ENCODE data around the gene ASPA.

Gene ASPA

DNA sequence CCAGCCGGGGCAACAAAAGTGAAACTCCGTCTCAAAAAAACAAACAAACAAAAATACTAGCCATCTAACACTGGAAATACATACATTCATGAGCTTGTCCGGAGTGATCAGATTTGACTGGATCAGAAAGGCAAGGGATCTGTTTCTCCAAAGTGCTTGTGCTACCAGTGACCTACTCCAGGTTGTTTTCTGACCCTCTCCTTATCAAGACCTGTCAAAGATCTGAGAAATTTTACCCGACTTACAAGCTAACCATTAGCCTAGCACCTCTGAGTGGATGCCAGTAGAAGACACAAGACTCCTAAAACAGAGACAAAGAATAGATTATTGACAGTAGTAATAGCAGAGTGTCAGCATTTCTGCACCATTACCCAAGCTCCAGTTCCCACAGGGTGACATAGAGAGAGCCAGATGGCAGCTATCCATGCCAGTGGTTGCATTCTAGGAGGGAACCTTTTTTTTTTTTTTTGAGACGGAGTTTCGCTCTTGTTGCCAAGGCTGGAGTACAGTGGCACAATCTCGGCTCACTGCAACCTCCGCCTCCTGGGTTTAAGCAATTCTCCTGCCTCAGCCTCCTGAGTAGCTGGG is 9.8 kb downstream of the ASPA start:
- in situ Hi-C loops (cut with HindIII; ENCODE audit: low sequenced_read_pairs): no loop called here
- TF ChIP-seq CTCF (IDR thresholded peaks at IDR 0.05; ENCODE audit: low read depth, low read length): no peak
- H3K4me3 ChIP-seq (ENCODE audit: low read depth, low read length): no peak overlapping the region
- no peak for DNase-seq (ENCODE audit: low read depth, low spot score)

- no peak overlapping the region for H3K4me3 ChIP-seq (ENCODE audit: low read depth, low read length)
- DNase-seq (ENCODE audit: low read depth, low spot score): no peak
- in situ Hi-C loops (cut with HindIII; ENCODE audit: low sequenced_read_pairs): no loop called here
- TF ChIP-seq CTCF (IDR thresholded peaks at IDR 0.05; ENCODE audit: low read depth, low read length): no peak
Measured at GRCh38 chr17:3497101-3497500, 21.3 kb downstream of the ASPA start.

- no peak for DNase-seq (ENCODE audit: low read depth, low spot score)
- TF ChIP-seq CTCF (IDR thresholded peaks at IDR 0.05; ENCODE audit: low read depth, low read length): no peak
- in situ Hi-C loops (cut with HindIII; ENCODE audit: low sequenced_read_pairs): no loop called here
- H3K4me3 ChIP-seq (ENCODE audit: low read depth, low read length): no peak overlapping the region
Measured at GRCh38 chr17:3501344-3501743, 25.5 kb downstream of the ASPA start.

- H3K4me3 ChIP-seq (ENCODE audit: low read depth, low read length): no peak overlapping the region
- TF ChIP-seq CTCF (IDR thresholded peaks at IDR 0.05; ENCODE audit: low read depth, low read length): no peak
- in situ Hi-C loops (cut with HindIII; ENCODE audit: low sequenced_read_pairs): no loop called here
- DNase-seq (ENCODE audit: low read depth, low spot score): no peak
Measured at GRCh38 chr17:3502466-3502865, 26.7 kb downstream of the ASPA start.

DNA sequence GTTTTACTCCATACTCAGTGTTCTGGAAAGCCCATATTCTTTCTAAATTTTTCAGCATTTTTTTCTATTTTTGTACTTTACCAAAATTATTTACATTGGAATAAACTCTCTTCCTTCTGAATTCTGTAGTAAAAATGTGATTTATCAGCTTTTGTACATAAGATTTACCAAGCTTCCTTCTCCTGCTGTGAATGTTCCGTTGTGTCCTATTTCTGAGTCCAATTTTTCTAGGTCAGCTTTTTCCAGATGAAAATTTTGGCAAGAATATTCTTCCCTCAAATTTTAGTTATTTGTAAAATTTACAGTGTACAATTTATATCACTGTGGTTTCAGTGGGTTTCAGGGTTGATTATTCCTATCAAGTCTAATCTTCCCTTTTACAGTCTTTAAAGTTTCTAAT is 27.5 kb downstream of the ASPA start:
- no peak overlapping the region for H3K4me3 ChIP-seq (ENCODE audit: low read depth, low read length)
- no peak for TF ChIP-seq CTCF (IDR thresholded peaks at IDR 0.05; ENCODE audit: low read depth, low read length)
- DNase-seq (ENCODE audit: low read depth, low spot score): no peak
- in situ Hi-C loops (cut with HindIII; ENCODE audit: low sequenced_read_pairs): no loop called here

DNA sequence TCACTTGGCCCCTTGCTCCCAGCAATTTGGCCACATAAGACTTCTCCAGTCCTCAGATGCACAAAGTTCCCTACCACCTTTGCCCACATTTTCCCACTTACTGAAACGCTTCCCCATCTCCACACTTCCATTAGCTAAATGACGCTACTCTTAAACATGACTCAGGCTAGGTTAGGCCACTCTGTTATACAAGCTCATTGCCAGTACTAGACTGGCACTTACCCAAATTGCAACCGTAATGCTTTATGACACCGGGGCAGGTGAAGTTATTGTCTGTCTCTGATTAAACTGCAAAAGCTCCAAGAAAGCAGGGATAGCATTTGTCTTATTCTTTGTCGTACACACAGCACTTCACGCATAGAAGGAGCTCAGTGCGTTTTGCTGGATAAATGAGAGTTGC is 29.2 kb downstream of the ASPA start:
- in situ Hi-C loops (cut with HindIII; ENCODE audit: low sequenced_read_pairs): no loop called here

More for the DNA sequence above, 29.2 kb downstream of the ASPA start:
- H3K4me3 ChIP-seq (ENCODE audit: low read depth, low read length): no peak overlapping the region
- DNase-seq (ENCODE audit: low read depth, low spot score): no peak
- no peak for TF ChIP-seq CTCF (IDR thresholded peaks at IDR 0.05; ENCODE audit: low read depth, low read length)
